MCF 10A (cell line): ENCODE results near the gene SELENOI. TPM values are rescaled to one million over a fixed set of nuclear protein-coding genes. Genes with fewer than 3 reads are reported as not detected.

ENCODE experiments used
- BruUV-seq: library from RNA; stranded (reverse); fragments of 400-500 nt; replicated peaks from 2 replicates; lab custom pipeline; 2021; lab: Mats Ljungman, UMichigan
- CTCF ChIA-PET: fragments of 300-600 bp; sonication (Branson Sonifier 250); formaldehyde crosslinking; extraction: SDS; loops from one replicate; lab custom pipeline; 2021; ENCODE audit warnings: antibody characterized with exemption, inconsistent platforms; lab: Yijun Ruan, JAX
- POLR2A ChIA-PET: fragments of 300-600, 350-650 bp; sonication (Branson Sonifier 250); formaldehyde crosslinking; extraction: SDS; loops from one replicate; lab custom pipeline; 2020; ENCODE audit warnings: antibody characterized with exemption, inconsistent platforms; lab: Yijun Ruan, JAX
- DNase-seq: peaks from one replicate; pipeline ENCODE4 v3.0.0-alpha.2; 2018; ENCODE audit not compliant: unreplicated experiment
- H3K27ac Mint-ChIP-seq: one replicate; pipeline ENCODE4 v1.8.0; 2022; ENCODE audit warnings: mild to moderate bottlenecking, low read depth, mixed read lengths; ENCODE audit not compliant: unreplicated experiment
- H3K27me3 Mint-ChIP-seq: one replicate; pipeline ENCODE4 v1.8.0; 2022; ENCODE audit warnings: mixed read lengths; ENCODE audit not compliant: insufficient read depth, unreplicated experiment
- H3K36me3 Mint-ChIP-seq: one replicate; pipeline ENCODE4 v1.8.0; 2022; ENCODE audit warnings: mild to moderate bottlenecking, moderate library complexity, mixed read lengths; ENCODE audit not compliant: insufficient read depth, unreplicated experiment
- H3K4me1 Mint-ChIP-seq: one replicate; pipeline ENCODE4 v1.8.0; 2022; ENCODE audit warnings: mixed read lengths; ENCODE audit not compliant: insufficient read depth, unreplicated experiment
- H3K4me3 Mint-ChIP-seq: one replicate; pipeline ENCODE4 v1.8.0; 2022; ENCODE audit warnings: mild to moderate bottlenecking, moderate library complexity, mixed read lengths; ENCODE audit not compliant: unreplicated experiment
- H3K9me3 Mint-ChIP-seq: one replicate; pipeline ENCODE4 v1.8.0; 2022; ENCODE audit warnings: mixed read lengths; ENCODE audit not compliant: unreplicated experiment
- intact Hi-C: fragments of 100-400 bp; cut with micrococcal nuclease; formaldehyde crosslinking; loops from 2 replicates; pipeline ENCODE4 v1.14.1; 2022
- total RNA-seq: library from RNA; stranded (reverse); gene quantifications from 2 replicates; pipeline ENCODE4 v1.2.3, GENCODE V29; 2022
- TF ChIP-seq, protein P1 (sequence below): fragments of 200-600 bp; IDR thresholded peaks from one replicate; pipeline ENCODE4 v1.8.0; 2022; ENCODE audit warnings: antibody characterized with exemption, mild to moderate bottlenecking; ENCODE audit not compliant: unreplicated experiment

Gene SELENOI
- total RNA-seq, 1 experiment from 2014 or later, result 51.0 TPM

GRCh38 chr2:26401739-26402541 lies 56.0 kb downstream of the SELENOI start, which contains the start of gene DRC1:
DRC1 (plus strand) TSS chr2:26401920; CDS start chr2:26401990, 70 bp downstream.
- intact Hi-C loops, result no loop called here
- Mint-ChIP-seq H3K4me3 (no peak within 1 kb of the TSS), H3K36me3 (peaks cover 13% of the 10 kb centered on the region), H3K4me1 (peaks cover 10% of the 10 kb centered on the region), H3K9me3 (no peaks in the 10 kb centered on the region), H3K27me3 (no peaks in the 10 kb centered on the region), H3K27ac (peak within 1 kb of the TSS; percentile 31)
- ChIA-PET POLR2A (interaction anchor here (1.3 to 1.7 kb wide), 2 partner anchors 11 to 13 kb away, joined by 3 read pairs; no protein-coding TSS in a partner anchor), CTCF (no interaction called here)
- TF ChIP-seq, protein P1, sequence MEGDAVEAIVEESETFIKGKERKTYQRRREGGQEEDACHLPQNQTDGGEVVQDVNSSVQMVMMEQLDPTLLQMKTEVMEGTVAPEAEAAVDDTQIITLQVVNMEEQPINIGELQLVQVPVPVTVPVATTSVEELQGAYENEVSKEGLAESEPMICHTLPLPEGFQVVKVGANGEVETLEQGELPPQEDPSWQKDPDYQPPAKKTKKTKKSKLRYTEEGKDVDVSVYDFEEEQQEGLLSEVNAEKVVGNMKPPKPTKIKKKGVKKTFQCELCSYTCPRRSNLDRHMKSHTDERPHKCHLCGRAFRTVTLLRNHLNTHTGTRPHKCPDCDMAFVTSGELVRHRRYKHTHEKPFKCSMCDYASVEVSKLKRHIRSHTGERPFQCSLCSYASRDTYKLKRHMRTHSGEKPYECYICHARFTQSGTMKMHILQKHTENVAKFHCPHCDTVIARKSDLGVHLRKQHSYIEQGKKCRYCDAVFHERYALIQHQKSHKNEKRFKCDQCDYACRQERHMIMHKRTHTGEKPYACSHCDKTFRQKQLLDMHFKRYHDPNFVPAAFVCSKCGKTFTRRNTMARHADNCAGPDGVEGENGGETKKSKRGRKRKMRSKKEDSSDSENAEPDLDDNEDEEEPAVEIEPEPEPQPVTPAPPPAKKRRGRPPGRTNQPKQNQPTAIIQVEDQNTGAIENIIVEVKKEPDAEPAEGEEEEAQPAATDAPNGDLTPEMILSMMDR, result no peak
- BruUV-seq, result no TSS peak
- DNase-seq, result no peak

DNA sequence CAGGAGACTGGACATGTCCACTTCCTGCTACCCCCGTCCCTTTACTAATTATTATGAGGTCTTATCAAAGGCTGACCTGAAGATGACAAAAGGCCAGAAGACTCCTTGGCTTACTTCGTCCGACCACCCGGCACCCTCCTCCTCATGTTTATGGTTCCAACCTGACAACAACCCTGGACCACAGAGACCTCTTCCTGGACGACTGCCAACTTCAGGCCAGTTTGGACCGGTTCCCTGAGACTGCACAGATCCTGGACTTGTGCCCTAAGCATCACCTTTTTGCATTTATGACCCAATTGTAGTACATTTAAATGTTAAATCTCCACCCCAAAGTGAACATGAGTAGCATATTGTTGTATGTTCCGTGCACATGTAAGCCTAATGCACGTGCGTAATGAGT lies 61.6 kb downstream of the SELENOI start:
- no peaks in the 10 kb centered on the region for H3K27me3 Mint-ChIP-seq
- H3K9me3 Mint-ChIP-seq, result no peaks in the 10 kb centered on the region
- TF ChIP-seq, protein P1, result no peak
- no peak overlapping the region for H3K27ac Mint-ChIP-seq
- intact Hi-C loops, result no loop called here
- no peak overlapping the region for H3K4me3 Mint-ChIP-seq
- CTCF ChIA-PET, result interaction anchor here (1.2 kb wide), 1 partner anchor 337 kb away, joined by 4 read pairs; no protein-coding TSS in a partner anchor
- no peaks in the 10 kb centered on the region for H3K4me1 Mint-ChIP-seq
- DNase-seq, result no peak
- BruUV-seq, result no TSS peak
- POLR2A ChIA-PET, result no interaction called here
- H3K36me3 Mint-ChIP-seq, result no peaks in the 10 kb centered on the region

GRCh38 chr2:26409785-26410184 lies 63.8 kb downstream of the SELENOI start:
- H3K4me1 Mint-ChIP-seq, result no peaks in the 10 kb centered on the region
- no peaks in the 10 kb centered on the region for H3K27me3 Mint-ChIP-seq
- TF ChIP-seq, protein P1, result no peak
- ChIA-PET POLR2A (interaction anchor here (0.7 to 1.3 kb wide), 3 partner anchors 10 to 14 kb away, joined by 3 to 6 read pairs (median 3); no protein-coding TSS in a partner anchor), CTCF (interaction anchor here (0.6 to 0.7 kb wide), 2 partner anchors 11 to 95 kb away, joined by 3 to 4 read pairs; no protein-coding TSS in a partner anchor)
- no peaks in the 10 kb centered on the region for H3K36me3 Mint-ChIP-seq
- BruUV-seq, result no TSS peak
- intact Hi-C loops, result no loop called here
- H3K27ac Mint-ChIP-seq, result no peak overlapping the region
- no peak for DNase-seq
- no peak overlapping the region for H3K4me3 Mint-ChIP-seq
- H3K9me3 Mint-ChIP-seq, result no peaks in the 10 kb centered on the region

DNA sequence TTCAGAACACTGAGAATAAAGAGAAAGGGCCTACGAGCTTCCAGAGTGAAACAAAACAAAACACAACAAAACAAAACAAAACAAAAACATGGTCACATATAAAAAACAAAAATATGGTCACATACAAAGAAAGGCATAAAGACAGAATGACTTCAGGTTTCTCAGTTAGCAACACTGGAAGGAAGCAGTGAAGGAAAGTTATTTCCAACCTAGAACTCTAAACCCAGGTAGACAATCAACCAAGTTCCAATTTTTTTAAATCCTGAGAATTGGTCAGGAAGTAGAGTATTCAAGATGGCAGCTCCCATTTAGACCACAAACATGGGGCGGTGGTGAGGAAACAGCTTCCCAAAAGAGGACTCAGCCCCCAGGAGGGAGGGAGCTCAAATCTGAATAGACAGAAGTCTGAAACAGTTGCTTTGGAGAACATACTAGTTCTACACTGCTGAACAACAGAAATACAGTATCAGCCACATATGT lies 64.9 kb downstream of the SELENOI start:
- BruUV-seq, result no TSS peak
- no peak overlapping the region for H3K27ac Mint-ChIP-seq
- POLR2A ChIA-PET, result no interaction called here
- no peaks in the 10 kb centered on the region for H3K4me1 Mint-ChIP-seq
- DNase-seq, result no peak
- no peaks in the 10 kb centered on the region for H3K36me3 Mint-ChIP-seq
- TF ChIP-seq, protein P1, result no peak
- intact Hi-C loops, result no loop called here
- H3K4me3 Mint-ChIP-seq, result no peak overlapping the region
- CTCF ChIA-PET, result no interaction called here
- H3K27me3 Mint-ChIP-seq, result no peaks in the 10 kb centered on the region
- H3K9me3 Mint-ChIP-seq, result no peaks in the 10 kb centered on the region
